Measurements from ENCODE around the gene NRXN3.

Gene NRXN3

DNA sequence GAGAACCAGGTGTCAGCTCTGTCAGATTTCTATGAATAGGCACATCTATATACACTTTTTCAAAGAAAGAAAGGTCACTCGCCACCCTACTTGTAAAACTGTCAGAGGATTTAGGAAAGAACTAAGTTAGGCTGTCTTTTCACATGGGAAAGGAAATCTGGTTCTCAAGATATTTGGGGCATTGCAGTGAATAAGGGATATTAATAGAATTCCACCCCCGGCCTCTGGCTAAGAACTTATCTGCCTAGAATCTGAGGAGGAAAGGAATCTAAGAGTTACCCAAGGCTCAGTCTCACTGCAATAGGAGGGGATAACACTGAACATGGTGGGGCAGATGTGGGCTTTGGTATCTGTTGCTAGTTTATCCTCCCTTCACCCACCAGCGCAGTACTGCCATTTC is 677.6 kb downstream of the NRXN3 start:
- in situ Hi-C loops (cut with HindIII; ENCODE audit: low sequenced_read_pairs), result no loop called here
- no peak for DNase-seq (ENCODE audit: low read depth)
- TF ChIP-seq, protein P1, sequence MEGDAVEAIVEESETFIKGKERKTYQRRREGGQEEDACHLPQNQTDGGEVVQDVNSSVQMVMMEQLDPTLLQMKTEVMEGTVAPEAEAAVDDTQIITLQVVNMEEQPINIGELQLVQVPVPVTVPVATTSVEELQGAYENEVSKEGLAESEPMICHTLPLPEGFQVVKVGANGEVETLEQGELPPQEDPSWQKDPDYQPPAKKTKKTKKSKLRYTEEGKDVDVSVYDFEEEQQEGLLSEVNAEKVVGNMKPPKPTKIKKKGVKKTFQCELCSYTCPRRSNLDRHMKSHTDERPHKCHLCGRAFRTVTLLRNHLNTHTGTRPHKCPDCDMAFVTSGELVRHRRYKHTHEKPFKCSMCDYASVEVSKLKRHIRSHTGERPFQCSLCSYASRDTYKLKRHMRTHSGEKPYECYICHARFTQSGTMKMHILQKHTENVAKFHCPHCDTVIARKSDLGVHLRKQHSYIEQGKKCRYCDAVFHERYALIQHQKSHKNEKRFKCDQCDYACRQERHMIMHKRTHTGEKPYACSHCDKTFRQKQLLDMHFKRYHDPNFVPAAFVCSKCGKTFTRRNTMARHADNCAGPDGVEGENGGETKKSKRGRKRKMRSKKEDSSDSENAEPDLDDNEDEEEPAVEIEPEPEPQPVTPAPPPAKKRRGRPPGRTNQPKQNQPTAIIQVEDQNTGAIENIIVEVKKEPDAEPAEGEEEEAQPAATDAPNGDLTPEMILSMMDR (IDR thresholded peaks at IDR 0.05; ENCODE audit: low read depth, low read length, missing control alignments), result no peak
- H3K4me3 ChIP-seq (ENCODE audit: low read depth, low read length), result no peak overlapping the region

DNA sequence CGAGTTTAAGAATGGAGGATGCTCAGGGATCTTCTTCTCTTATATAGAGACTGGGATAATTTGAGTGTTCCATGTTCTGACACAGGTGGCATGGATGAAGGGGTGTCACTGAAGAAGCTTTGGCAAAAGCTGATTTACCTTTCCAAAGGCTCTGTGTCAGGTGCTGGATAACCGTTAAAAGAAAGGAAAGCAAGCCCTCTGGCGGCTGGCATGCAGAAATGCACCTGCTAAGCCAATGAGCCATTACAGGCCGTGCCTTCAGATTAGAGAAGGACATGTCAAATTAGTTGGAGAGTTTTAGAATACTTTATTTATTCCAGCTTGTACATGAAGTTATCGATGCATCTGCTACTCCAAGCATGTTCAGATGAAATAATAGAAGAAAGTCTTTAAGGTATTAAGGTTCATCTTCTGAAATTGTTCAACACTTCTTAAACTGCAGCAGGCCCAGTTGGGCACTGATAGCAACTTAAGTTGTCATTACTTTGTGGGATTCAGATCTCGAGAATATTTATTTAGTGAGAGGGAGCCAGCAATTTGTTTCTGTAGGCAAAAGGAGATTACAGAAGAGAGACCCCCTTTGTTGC is 678.2 kb downstream of the NRXN3 start:
- peak; percentile 19 for DNase-seq (ENCODE audit: low read depth)
- H3K4me3 ChIP-seq (ENCODE audit: low read depth, low read length), result no peak overlapping the region
- TF ChIP-seq, protein P1 (IDR thresholded peaks at IDR 0.05; ENCODE audit: low read depth, low read length, missing control alignments), result peak; percentile 98
- in situ Hi-C loops (cut with HindIII; ENCODE audit: low sequenced_read_pairs), result no loop called here

DNA sequence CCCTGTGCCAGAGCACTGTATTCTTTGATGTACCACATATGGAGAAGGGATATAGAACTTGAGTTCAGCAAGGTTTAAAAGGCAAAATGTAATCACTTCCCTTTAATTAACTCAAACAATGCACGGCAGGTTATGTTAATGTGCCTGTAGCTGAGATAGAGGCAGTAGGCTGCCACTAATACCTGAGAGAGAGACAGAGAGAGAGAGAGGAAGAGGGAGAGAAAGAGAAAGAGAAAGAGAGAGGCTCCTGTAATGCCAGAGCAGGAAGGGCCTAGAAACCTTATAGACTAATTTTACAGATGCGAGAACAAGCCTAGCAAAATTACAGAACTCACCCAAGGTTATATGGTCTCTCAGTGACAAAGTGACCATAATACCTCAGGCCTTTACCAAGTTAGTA is 679.8 kb downstream of the NRXN3 start:
- H3K4me3 ChIP-seq (ENCODE audit: low read depth, low read length), result no peak overlapping the region
- in situ Hi-C loops (cut with HindIII; ENCODE audit: low sequenced_read_pairs), result no loop called here
- TF ChIP-seq, protein P1 (IDR thresholded peaks at IDR 0.05; ENCODE audit: low read depth, low read length, missing control alignments), result no peak
- DNase-seq (ENCODE audit: low read depth), result no peak

DNA sequence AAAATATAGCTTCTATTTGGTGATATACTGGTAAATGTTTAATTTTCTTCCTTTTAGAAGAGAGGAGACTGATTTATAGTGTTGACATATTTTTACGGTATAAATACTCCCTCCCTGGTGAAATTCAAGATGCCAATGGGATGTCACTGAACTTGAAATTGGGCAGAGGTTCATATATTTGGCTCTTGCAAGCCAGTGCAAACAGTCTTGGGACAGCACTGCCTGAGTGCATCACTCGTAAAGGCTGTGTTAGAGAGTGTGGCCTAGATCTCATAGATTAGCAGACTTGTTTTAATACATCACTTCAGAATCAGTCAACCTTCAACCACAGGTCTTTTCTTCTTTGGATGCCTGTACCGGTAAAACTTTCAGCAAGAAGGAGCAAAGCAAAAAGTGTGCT is 681.0 kb downstream of the NRXN3 start:
- TF ChIP-seq, protein P1 (IDR thresholded peaks at IDR 0.05; ENCODE audit: low read depth, low read length, missing control alignments), result no peak
- no peak overlapping the region for H3K4me3 ChIP-seq (ENCODE audit: low read depth, low read length)
- no peak for DNase-seq (ENCODE audit: low read depth)
- in situ Hi-C loops (cut with HindIII; ENCODE audit: low sequenced_read_pairs), result no loop called here

DNA sequence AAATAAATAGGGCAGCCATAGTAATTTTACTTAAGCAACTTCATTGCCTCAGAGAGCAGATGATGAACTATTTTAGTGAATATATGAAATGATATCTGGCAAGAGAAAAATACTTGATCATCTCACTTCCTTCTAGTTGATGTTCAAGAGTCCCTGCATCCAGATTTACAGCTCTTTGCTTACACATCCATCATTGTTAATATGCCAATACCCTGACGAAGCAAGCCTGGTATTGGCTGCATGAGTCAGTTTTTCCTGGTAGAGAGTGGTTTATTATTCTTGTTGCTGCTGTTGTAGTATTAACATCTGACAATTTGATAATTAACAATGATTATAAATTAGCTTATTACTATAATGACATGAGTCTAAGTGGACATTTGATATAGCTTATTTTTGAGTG is 681.9 kb downstream of the NRXN3 start:
- DNase-seq (ENCODE audit: low read depth), result no peak
- TF ChIP-seq, protein P1 (IDR thresholded peaks at IDR 0.05; ENCODE audit: low read depth, low read length, missing control alignments), result no peak
- in situ Hi-C loops (cut with HindIII; ENCODE audit: low sequenced_read_pairs), result no loop called here
- H3K4me3 ChIP-seq (ENCODE audit: low read depth, low read length), result no peak overlapping the region

DNA sequence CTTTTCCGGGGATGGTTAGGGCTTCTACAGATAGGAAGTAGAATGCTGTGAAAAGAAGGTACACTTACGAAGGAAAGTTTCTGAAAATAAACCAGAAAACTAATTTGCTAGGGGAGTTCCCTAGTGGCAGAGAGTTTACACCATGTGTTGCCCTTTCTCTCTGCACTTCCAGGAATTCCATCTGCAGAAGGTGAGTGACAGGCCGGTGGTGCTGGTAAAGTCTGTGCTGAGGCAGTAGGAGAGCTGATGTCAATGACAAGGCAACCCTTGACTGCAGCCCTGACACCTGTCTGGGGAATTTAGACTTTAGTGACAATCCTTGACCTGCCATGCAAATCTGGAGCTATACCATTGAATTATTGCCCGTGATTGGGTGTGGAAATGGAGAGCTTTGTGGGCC is 687.8 kb downstream of the NRXN3 start:
- DNase-seq (ENCODE audit: low read depth), result no peak
- TF ChIP-seq, protein P1 (IDR thresholded peaks at IDR 0.05; ENCODE audit: low read depth, low read length, missing control alignments), result no peak
- no peak overlapping the region for H3K4me3 ChIP-seq (ENCODE audit: low read depth, low read length)
- in situ Hi-C loops (cut with HindIII; ENCODE audit: low sequenced_read_pairs), result no loop called here

Data from astrocyte of the cerebellum (primary cell).